ENCODE data around the gene INS. TPM values are rescaled to one million over a fixed set of nuclear protein-coding genes. Genes with fewer than 3 reads are reported as not detected.

Gene INS
- total RNA-seq, 1 experiment from 2014 or later = not detected

DNA sequence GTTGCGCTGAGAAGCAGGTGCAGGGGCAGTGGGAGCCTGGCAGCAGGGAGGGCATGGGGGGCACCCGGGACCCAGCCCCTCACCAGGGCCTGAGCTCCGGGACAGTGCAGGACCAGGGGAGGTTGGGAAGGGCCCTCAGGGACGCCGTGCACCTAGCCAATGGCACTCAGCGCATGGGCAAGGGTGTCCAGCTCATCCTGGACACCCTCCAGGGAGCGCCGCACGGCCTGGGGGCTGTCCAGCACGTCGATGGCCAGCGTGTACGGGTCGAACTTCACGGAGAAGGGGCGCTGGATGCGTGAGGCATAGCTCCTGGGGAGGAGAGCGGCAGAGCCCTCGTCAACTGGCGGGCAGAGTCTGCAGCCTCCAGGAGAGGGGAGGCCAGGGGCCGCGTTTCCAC, 3.1 kb upstream of the INS start:
- no peak overlapping the region for H2BK5ac ChIP-seq (ENCODE audit: insufficient read length, low read length)
- no peak overlapping the region for H4K8ac ChIP-seq (replicated peaks; ENCODE audit: insufficient read length, low read depth, low read length)
- peaks cover 3% of the 10 kb centered on the region for H3K23me2 ChIP-seq (ENCODE audit: insufficient read length, low read depth, low read length, poor library complexity, severe bottlenecking)
- H2BK15ac ChIP-seq (ENCODE audit: low read depth, low read length) = no peak overlapping the region
- no peak overlapping the region for H3K4ac ChIP-seq (ENCODE audit: low read depth, low read length)
- no peak overlapping the region for H3K27ac Mint-ChIP-seq
- no peaks in the 10 kb centered on the region for H3K36me3 Mint-ChIP-seq (ENCODE audit: insufficient read depth in 1 of 3, low read depth in 3 of 3)
- DNase-seq = no peak
- no peak overlapping the region for H4K5ac ChIP-seq (ENCODE audit: insufficient read length, low read depth, low read length)
- no peak overlapping the region for H3T11ph ChIP-seq (ENCODE audit: low read length)
- no peak overlapping the region for H2BK120ac ChIP-seq (ENCODE audit: low read depth, low read length, poor library complexity, severe bottlenecking)
- H3K79me1 ChIP-seq (ENCODE audit: insufficient read depth, low read depth, low read length, poor library complexity, severe bottlenecking) = no peaks in the 10 kb centered on the region
- no peak overlapping the region for H2AFZ ChIP-seq (ENCODE audit: low read length)
- no peaks in the 10 kb centered on the region for H3K9me3 ChIP-seq (ENCODE audit: control insufficient read depth, low read depth, low read length)
- H3K27me3 Mint-ChIP-seq (ENCODE audit: low read depth) = peaks cover 12% of the 10 kb centered on the region
- H3K27ac ChIP-seq (ENCODE audit: insufficient read length, low read depth, low read length) = no peak overlapping the region
- no CpG with 5 or more reads among the region's 22 CpGs for WGBS (ENCODE audit: extremely low coverage, insufficient read length, low lambda C conversion rate)
- H3K9ac ChIP-seq (ENCODE audit: extremely low read depth, insufficient read length, low read length) = no peak overlapping the region
- no peaks in the 10 kb centered on the region for H3K4me1 Mint-ChIP-seq
- H2AK5ac ChIP-seq (ENCODE audit: insufficient read length, low read length) = no peak overlapping the region
- no peak overlapping the region for H3K56ac ChIP-seq (ENCODE audit: insufficient read length, low read depth, low read length)
- no peak overlapping the region for H2BK20ac ChIP-seq (ENCODE audit: low read depth, low read length, poor library complexity, severe bottlenecking)
- no peaks in the 10 kb centered on the region for H3K9me3 Mint-ChIP-seq
- H4K91ac ChIP-seq (ENCODE audit: insufficient read length, low read depth, low read length) = no peak overlapping the region
- no peak overlapping the region for H3K18ac ChIP-seq (ENCODE audit: insufficient read length, low read depth, low read length)
- H3K27me3 ChIP-seq (ENCODE audit: insufficient read depth, low read length) = no peaks in the 10 kb centered on the region
- no peak overlapping the region for H3K4me3 Mint-ChIP-seq
- H3K14ac ChIP-seq (ENCODE audit: insufficient read depth, low read length) = no peak overlapping the region; the same call in 1 of the 2 replicates
- no peak overlapping the region for H3K23ac ChIP-seq (ENCODE audit: insufficient read length, low read depth, low read length)
- no peaks in the 10 kb centered on the region for H4K20me1 ChIP-seq (ENCODE audit: control insufficient read depth, insufficient read depth, insufficient read length)
- no peak overlapping the region for H3K4me2 ChIP-seq (ENCODE audit: insufficient read depth, insufficient read length, low read length)
- H2BK12ac ChIP-seq (ENCODE audit: insufficient read length, low read depth, low read length) = no peak overlapping the region
- H3K4me1 ChIP-seq (ENCODE audit: insufficient read depth, low read length) = no peaks in the 10 kb centered on the region
- TF ChIP-seq, protein P1, sequence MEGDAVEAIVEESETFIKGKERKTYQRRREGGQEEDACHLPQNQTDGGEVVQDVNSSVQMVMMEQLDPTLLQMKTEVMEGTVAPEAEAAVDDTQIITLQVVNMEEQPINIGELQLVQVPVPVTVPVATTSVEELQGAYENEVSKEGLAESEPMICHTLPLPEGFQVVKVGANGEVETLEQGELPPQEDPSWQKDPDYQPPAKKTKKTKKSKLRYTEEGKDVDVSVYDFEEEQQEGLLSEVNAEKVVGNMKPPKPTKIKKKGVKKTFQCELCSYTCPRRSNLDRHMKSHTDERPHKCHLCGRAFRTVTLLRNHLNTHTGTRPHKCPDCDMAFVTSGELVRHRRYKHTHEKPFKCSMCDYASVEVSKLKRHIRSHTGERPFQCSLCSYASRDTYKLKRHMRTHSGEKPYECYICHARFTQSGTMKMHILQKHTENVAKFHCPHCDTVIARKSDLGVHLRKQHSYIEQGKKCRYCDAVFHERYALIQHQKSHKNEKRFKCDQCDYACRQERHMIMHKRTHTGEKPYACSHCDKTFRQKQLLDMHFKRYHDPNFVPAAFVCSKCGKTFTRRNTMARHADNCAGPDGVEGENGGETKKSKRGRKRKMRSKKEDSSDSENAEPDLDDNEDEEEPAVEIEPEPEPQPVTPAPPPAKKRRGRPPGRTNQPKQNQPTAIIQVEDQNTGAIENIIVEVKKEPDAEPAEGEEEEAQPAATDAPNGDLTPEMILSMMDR (conservative IDR thresholded peaks at IDR 0.05) = no peak
- no peaks in the 10 kb centered on the region for H3K79me2 ChIP-seq (ENCODE audit: insufficient read depth, low read length)

All from H9 (cell line).